Erythroblast (primary cell): ENCODE data around the gene XYLT1.

Experiments used
- GATA1 ChIP-seq: IDR thresholded peaks from 2 replicates; pipeline ENCODE4 v1.6.1; 2011; ENCODE audit warnings: low read depth, mild to moderate bottlenecking, control low read depth, low read length, moderate library complexity
- POLR2A ChIP-seq: IDR thresholded peaks from 2 replicates; pipeline ENCODE4 v1.6.1; 2011; ENCODE audit warnings: mild to moderate bottlenecking, low read length

- TF ChIP-seq POLR2A: no peak
- TF ChIP-seq GATA1: no peak
These were observed 3.9 kb downstream of the XYLT1 start for GRCh38 chr16:17466876-17467275.
